Left kidney (tissue), 2 donors: ENCODE measurements around the gene RABL6. TPM values are rescaled to one million over a fixed set of nuclear protein-coding genes. Genes with fewer than 3 reads are reported as not detected.
A peak's percentile ranks its signal among the peaks of the same experiment; 100 is the strongest.
"Not testable (repeated sequence)": the region's sequence is repeated elsewhere in the genome, so short reads cannot be mapped to it uniquely, and the experiment has no call there.

Experiments
- DNase-seq: peaks from one replicate; pipeline ENCODE4 v3.0.0-alpha.2; 2013
- polyA plus RNA-seq: library from polyadenylated mRNA; unstranded; fragments of 120-200 nt; gene quantifications from one replicate; pipeline ENCODE4 v1.2.1, GENCODE V29; 2013; ENCODE audit not compliant: insufficient read length

The RABL6 gene
- polyA plus RNA-seq, 1 donor, result 59.9 TPM

DNA sequence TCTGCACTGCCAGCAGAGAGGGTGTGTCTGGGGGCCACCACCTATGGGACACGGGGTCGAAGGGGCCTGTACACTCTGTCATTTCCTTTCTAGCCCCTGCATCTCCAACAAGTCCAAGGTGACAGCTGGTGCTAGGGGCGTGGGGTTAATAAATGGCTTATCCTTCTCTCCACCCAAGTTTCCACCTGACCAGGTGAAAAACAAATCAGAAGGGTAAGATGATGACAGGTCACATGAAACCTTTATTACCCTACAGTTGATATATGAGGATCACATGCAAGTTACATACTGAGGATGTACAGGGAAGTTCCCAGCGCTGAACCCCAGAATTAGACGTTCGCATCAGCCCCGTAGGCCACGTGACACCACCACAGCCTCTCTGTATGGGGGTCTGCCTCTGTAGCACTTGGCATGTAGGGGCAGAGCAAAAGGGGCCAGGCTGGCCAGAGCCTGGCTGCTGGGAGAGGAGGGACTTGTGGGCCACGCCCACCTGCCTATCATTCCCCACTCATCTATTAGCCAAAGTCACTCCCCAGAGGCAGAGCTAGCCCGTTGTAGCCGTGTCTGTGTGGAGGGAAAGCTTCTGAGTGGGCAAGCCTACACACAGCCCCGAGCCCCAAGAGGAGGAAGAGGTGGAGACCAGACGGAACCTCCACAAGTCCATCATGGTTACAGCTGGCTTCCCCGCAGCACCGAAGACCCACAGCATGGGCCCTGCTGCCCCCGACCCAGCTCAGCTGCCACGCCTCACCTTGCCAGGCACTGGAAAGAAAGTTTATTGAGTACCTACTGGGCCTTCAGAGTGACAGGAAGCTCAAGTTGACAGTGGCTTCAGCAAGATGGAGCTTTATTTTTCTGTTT is 14.4 kb upstream of the RABL6 start:
- DNase-seq, result no peak

DNA sequence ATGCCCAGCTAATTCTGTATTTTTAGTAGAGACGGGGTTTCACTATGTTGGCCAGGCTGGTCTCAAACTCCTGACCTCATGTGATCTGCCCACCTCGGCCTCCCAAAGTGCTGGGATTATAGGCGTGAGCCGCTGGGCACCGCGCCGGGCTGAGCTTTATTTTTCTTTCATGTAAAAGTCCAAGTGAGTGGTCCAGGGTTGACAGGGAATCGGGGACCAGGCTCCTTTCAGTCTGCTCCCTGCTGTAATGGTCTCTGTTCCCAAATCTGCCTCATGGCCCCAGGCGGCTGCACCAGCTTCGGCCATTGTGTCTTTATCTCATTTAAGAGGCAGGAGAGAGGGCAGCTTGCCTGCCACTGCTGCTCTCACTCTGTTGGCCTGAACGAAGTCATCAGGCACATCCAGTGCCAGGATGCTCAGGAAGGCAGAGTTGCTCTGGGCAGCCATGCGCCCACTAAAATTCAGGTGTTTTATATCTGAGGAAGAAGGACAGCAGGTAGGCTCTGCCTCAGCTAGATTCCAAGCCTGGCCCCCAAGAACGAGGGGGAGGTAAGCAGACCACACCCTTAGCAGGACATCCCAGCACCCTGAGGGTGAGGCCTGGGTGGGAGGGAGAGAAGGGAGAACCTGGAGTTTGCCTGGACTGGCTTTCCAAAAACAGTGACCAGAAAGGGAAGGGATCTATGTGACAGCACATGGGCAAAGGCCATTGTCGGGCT is 13.3 kb upstream of the RABL6 start:
- no peak for DNase-seq

DNA sequence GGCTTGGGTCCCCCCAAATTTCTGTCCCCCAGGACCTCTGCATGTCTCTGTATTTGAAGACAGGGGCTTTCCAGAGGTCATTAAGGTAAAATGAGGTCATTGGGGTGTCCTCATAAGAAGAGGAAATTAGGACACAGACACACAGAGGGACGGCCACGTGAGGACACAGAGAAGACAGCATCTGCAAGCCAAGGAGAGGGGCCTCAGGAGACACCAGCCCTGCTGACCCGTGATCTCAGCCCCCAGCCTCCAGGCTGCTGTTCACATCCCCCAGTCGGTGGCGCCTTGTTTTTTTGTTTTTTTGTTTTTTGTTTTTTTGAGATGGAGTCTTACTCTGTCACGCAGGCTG is 12.8 kb upstream of the RABL6 start:
- DNase-seq, result no peak

DNA sequence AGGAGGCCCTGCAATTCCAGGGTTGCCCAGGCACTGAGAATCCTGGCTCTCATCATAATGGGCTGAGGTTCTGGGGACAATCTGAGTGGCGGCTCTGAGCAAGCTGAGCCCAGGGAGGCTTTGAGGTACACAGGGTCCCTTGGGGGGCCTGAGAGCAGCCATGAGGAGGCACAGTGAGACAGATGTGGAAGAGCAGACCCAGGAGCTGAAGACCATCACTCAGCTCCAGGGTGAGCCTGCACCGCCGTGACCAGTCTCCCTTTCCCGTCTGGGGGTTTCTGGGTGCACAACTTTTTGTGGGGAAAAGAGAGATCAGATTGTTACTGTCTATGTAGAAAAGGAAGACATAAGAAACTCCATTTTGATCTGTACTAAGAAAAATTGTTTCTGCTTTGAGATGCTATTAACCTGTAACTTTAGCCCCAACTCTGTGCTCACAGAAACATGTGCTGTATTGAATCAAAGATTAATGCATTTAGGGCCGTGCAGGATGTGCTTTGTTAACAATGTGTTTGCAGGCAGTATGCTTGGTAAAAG is 11.4 kb upstream of the RABL6 start, which contains the start of gene CCDC183:
CCDC183 (plus strand) TSS at position 101 of the 537 bp plus-strand sequence; CDS start at position 161, 60 bp downstream.
- no peak for DNase-seq

DNA sequence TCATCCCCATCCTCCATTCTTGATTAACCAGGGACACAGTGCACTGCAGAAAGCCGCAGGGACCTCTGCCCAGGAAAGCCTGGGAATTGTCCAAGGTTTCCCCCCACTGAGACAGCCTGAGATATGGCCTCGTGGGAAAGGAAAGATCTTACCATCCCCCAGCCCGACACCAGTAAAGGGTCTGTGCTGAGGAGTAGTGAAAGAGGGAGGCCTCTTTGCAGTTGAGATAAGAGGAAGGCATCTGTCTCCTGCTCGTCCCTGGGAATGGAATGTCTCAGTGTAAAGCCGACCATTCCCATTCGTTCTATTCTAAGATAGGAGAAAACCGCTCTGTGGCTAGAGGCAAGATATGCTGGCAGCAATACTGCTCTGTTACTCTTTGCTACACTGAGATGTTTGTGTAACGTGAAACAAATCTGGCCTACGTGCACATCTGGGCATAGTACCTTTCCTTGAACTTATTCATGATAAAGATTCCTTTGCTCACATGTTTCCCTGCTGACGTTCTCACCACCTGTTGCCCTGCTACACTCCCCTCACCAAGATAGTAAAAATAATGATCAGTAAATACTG is 10.9 kb upstream of the RABL6 start:
- DNase-seq, result not testable (repeated sequence)

DNA sequence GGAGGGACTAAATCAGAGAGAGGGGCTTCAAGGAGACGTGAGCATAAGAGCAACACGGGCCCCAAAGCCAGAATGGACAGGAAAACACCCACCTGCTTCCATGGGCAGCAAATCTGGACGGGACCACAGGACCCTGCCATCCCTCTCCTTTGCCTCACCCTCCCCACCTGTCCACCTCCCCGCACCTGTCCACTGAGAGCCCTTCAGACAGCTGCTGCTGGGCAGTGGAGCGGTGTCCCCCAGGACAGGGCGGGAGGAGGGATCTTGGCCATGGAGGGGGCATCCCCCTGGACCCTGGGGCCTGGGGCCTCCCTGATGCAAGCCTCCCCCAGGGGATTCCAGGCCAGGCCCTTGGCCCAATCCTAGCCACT is 9.1 kb upstream of the RABL6 start:
- DNase-seq, result no peak

DNA sequence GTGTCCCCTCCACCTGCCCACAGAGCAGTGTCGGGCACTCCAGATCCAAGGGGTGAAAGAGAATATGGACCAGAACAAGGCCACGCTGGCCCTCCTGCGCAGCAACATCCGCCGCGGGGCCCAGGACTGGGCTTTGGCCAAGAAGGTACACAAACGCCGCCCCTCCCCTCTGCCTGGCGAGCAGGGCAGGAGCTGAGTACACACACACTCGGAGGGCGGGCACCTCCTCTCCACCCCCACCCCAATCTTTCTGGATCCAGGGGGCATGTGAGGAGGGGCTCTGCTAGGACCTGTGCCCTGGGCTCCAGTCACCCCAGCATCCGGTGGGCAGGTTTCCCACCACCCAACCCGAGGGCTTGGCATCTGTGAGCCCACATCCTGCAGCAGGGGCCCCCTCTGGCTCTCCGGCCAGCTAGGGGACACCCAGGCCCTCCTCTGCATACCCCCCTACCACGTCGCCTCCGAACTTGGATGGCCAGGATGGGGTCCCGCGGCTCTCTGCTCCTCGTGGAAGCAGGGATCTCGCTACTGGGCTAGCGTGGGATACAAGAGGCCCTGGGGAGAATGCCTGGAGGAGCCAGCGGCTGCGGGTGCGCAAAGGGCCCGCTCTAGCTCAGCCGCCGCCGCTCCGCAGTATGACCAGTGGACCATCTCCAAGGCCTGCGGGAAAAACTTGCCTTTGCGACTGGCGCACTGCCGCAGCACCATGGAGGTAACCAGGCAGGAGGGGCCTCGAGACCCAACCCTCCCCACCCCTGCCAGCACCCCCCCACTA is 8.5 kb upstream of the RABL6 start:
- no peak for DNase-seq

DNA sequence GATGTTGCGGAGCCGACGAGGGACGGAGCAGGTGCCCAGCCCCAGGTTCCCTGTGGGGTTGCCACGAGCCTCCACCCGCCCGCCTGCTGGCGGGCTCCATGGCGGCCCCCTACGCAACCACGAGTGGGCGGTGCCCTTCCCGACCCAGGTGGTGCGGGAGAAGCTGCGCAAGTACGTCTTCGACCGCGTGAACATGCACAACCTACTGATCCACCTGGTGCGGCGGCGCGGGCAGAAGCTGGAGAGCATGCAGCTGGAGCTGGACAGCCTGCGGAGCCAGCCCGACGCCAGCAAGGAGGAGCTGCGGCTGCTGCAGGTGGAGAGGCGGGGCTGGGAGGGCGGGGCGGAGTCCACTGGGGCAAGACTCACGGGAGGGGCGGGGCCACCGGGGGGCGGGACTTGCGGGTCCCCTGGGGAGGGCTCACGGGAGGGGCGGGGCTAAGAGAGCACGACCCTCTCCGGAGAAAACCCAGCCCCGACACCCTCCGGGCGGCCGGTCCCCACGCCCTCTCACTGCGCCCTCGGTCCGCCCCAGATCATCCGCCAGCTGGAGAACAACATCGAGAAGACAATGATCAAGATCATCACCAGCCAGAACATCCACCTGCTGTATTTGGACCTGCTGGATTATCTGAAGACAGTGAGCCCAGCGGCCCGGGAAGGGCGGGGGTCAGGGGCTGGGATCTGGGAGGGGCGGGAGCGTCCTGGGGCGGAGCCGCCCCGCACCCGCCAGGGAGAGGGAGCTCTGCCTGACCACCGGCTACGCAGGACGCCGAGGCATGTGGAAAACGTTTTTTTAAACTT is 7.7 kb upstream of the RABL6 start:
- peak; percentile 81 for DNase-seq

DNA sequence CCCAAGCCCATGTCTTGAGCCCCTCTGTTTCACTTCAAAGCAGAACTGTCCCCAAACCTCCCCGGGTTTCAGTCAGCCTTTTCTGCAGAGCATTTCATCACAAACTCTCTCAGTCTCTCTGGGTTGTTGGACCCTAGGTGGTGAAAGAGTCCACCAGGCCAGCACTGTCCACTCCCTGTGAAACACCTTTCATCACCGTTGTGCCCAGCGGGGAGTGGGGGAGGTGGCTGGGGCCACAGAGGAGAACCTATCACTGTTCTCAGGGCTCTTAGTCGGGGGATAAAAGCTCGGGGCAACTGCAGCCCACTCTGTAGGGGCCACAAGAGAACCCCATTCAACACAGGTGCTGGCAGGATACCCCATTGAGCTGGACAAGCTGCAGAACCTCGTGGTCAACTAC is 5.4 kb upstream of the RABL6 start:
- no peak for DNase-seq

DNA sequence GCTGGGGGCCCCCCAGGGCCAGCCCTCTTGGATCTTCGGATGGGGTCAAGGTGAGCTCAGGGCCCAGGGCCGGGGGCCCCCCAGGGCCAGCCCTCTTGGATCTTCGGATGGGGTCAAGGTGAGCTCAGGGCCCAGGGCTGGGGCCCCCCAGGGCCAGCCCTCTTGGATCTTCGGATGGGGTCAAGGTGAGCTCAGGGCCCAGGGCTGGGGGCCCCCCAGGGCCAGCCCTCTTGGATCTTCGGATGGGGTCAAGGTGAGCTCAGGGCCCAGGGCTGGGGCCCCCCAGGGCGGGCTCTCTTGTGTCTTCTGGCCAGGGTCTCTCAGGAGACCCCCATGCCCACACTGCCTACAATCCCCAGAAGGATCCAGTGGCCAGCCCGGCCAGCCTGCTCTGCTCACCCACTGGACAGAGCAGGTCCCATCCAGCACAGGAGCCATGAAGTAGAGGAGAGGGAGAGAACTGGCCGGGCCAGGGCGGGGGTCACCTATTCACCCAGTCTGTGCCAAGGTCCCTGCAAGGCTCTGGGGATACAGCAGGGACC is 4.7 kb upstream of the RABL6 start:
- not testable (repeated sequence) for DNase-seq

DNA sequence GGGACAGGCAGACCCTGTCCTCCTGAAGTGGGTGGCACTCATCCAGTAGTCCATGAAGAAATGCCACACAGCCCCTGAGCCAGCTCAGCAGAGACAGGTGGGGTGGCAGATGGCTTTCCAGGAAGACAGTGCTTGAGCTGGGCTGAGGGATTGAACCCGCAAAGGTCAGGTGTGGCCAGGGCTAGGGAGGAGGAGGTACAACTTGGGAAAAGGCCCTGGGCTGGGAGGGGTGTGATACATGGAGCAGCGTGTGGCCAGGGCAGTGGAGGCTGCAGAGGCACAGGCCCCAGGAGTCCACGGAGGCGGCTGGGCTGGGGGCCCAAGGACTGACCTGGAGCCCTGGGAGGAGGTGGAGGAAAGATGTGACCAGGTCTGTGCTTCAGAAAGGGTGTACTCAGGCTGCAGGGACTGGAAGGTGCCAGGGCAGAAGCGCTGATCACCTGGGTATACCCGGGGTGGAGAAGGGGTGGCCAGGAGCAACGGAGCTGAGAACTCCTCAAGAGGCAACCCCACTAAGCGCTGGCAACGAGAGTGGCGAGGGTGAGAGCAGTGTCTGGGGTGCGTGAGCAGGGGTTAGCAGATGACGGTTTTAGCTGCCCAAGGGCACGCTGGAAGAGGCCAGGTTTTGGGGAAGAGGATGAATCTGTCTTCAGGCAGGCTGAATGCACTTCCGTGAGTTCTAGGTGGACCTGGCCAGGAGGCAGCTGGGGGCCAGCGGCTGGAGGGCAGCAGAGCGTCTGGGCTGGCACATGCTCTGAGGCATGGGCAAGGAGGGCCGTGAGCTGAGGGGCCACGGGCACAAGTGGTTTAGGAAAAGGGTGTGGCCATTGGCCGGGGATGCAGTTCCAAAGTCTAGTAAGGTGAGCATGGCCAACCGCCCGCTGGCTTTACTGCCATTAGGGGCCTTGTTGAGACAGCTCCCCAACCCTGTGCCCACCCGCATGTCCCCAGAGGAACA is 3.9 kb upstream of the RABL6 start:
- DNase-seq, result no peak

DNA sequence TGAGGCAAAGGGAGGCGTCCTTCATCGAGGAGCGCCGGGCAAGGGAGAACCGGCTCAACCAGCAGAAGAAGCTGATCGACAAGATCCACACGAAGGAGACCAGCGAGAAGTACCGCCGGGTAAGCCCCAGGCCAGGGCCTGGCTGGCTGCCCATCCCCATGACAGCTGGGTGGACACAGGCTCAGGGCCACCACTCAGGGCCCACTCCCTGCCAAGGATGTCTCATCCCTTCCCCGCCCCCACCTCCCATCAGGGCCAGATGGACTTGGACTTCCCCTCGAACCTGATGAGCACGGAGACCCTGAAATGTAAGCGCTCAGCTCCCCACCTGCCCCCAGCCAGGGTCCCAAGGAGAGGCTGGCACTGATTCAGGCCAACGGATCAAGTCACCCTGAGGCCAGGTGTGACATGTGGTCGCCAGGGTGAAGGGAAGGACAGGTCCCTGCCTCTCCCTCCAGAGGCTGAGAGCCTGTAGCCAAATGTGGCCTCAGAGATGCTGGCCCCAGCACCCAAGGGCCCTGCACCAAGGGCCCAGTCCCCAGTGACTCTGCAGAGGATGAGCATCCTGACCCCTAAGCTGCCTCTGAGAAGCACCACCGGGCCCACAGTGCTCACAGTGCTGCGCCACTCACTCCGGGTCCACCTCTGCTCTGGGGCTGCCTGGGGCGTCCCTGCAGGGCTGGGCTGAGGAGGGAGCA is 3.1 kb upstream of the RABL6 start:
- no peak for DNase-seq

DNA sequence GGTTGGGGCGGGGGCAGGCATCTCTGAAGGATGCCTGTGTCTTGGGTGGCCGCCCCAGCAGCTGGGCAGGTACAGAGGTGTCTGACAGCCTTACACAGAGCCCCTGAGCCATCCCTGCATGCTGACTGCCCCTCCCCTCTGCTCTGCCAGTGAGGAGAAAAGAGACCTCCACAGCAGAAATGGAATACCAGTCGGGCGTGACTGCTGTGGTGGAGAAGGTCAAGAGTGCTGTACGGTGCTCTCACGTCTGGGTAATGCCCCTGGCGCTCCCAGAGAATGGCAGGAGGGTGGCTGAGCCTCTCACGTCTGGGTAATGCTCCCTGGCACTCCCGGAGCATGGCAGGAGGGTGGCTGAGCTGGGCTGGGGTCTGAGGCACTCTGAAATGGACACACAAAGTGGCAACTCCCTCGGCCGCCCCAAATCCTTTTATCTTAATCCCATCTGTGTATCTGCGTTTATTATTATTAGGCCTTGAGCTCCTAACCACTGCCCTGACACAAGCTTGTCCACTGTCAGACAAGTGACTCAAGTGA is 2.5 kb upstream of the RABL6 start:
- no peak for DNase-seq

DNA sequence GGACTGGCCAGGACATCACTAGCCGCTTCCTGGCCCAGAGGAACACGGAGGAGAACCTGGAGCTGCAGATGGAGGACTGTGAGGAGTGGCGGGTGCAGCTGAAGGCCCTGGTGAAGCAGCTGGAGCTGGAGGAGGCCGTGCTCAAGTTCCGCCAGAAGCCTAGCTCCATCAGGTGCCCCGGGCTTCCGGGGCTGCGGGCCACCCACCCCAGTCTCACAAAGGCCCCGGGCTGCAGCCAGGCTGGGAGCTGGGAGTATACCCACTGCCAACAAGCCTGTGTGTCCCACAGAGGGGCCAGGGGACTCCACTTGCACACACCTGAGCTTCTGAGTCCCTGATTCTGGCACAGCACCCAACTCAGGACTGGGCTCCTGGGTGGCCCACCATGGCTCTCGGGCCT is 1.7 kb upstream of the RABL6 start:
- no peak for DNase-seq

DNA sequence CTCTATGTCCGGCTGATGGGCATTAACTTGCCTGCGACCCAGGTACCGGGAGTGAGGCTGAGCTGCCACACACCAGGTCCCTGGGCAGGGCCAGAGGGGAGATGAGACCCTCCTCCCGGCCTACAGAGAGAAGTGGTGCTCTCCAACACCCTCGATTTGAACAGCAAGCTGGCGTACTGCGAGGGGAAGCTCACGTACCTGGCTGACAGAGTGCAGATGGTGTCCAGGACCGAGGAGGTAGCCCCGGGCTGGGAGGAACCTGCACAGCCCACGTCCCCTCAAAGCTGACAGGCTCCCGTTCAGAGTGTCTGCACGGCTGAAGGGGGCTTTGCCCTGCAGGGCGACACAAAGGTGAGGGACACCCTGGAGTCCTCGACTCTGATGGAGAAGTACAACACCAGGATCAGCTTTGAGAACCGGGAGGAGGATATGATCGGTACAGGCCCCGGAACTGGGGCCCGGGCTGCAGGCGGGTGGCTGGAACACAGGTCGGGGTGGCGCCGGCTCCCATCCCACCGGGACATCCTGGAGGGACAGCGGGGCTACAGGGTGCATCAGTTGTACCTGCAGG is 1.0 kb upstream of the RABL6 start:
- DNase-seq, result no peak

DNA sequence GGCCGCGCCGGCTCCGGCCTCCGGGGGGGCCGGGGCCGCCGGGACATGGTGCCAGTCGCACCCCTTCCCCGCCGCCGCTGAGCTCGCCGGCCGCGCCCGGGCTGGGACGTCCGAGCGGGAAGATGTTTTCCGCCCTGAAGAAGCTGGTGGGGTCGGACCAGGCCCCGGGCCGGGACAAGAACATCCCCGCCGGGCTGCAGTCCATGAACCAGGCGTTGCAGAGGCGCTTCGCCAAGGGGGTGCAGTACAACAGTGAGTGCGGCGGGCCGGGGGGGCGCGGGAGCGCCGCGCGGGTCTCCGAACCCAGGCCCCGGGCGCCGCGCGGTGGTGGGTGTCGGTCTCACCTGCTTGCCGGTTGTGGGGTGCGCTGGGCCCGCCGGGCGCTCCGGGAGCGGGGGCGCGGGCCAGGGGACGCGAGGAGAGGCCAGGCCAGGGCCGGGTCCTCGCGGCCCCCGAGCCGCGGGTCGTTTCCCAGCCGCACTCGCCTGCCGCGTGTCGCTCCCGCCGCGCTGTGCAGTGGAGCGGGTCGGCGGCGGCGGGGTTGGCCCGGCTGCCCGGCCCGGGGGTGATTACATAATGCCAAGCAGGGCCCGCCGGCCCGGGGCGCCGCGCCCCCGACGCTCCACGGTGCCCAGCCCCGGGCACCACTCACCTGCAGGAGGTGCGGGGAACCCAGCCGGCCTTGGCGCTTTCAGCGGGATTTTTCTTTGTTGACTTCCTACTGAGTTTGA is 492 bp downstream of the RABL6 start:
- no peak for DNase-seq

DNA sequence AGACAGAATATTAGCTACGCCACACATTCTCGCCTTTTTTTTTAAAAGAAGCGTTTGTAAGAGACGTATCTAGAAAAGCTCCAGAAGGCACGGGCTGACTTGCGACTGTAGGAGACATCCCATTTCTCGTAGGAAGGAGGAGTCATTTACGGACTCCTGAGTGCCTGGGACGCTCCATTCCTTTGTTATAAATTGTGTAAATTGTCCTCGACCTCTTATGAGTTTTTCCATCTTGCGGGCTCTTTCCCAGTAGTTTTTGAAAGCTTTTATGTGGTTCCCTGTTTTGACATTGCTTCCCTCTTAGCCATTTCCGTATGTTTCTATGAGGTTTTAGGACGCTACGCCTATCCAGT is 1.0 kb downstream of the RABL6 start:
- no peak for DNase-seq
